ENCODE data around the gene SLCO3A1.
"Not testable (repeated sequence)": the region's sequence is repeated elsewhere in the genome, so short reads cannot be mapped to it uniquely, and the experiment has no call there.

The SLCO3A1 gene

DNA sequence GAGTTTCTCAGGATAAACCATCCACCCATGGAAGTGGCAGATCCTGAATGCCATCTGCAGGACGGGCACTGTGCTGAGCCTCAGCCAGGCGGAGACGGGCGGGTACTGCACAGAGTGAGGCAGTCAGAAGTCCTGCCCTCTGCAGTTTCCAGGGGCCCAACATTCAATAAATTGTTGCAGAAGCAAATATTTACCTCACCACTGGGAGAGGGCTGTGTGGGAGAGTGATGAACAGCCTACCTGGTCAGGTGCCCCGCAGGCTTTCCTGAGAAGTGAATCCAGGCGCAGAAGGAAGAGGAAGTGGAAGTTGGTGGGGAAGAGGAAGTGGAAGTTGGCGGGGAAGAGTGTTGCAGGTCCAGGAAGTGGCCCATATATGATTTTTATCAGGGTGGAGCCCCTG, 100.8 kb downstream of the SLCO3A1 start:
- TF ChIP-seq, protein P1, sequence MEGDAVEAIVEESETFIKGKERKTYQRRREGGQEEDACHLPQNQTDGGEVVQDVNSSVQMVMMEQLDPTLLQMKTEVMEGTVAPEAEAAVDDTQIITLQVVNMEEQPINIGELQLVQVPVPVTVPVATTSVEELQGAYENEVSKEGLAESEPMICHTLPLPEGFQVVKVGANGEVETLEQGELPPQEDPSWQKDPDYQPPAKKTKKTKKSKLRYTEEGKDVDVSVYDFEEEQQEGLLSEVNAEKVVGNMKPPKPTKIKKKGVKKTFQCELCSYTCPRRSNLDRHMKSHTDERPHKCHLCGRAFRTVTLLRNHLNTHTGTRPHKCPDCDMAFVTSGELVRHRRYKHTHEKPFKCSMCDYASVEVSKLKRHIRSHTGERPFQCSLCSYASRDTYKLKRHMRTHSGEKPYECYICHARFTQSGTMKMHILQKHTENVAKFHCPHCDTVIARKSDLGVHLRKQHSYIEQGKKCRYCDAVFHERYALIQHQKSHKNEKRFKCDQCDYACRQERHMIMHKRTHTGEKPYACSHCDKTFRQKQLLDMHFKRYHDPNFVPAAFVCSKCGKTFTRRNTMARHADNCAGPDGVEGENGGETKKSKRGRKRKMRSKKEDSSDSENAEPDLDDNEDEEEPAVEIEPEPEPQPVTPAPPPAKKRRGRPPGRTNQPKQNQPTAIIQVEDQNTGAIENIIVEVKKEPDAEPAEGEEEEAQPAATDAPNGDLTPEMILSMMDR (IDR thresholded peaks at IDR 0.05; ENCODE audit: low read depth, low read length) = no peak
- no peak overlapping the region for H3K4me3 ChIP-seq (ENCODE audit: low read depth, low read length)

DNA sequence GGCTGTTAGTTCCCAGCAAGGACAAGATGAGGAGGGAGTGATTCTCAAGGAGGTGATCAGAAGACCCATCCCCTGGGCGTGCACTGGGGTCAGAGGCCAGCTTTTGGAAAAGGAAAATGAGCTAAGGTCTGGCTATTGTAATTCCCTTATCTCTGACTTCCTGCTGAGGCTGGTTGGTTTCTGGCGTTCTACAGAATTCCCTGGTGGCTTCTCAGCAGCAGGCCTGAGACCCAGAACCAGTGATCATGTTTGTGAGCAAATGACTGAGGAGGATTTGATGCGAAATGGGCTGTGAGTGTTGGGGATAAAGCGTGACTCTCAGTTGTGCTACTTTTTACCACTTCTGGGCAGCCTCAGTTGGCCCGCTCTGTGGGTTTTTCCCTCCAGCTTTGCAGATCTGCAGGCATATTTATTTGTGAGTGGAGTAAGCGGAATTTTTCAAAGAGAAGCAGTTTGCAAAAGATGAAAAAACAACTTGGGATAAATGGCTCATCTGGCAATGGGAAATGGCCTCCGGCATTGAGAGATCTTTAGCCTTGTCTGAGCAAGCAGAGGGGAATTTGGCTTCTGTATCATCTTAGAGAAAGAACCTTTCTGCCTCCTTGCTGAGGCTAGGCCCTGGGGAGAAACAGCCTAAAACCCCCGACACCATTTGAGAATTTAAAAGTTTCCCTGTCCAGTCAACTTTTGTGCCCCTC, 102.7 kb downstream of the SLCO3A1 start:
- H3K4me3 ChIP-seq (ENCODE audit: low read depth, low read length) = no peak overlapping the region
- TF ChIP-seq, protein P1 (IDR thresholded peaks at IDR 0.05; ENCODE audit: low read depth, low read length) = no peak

DNA sequence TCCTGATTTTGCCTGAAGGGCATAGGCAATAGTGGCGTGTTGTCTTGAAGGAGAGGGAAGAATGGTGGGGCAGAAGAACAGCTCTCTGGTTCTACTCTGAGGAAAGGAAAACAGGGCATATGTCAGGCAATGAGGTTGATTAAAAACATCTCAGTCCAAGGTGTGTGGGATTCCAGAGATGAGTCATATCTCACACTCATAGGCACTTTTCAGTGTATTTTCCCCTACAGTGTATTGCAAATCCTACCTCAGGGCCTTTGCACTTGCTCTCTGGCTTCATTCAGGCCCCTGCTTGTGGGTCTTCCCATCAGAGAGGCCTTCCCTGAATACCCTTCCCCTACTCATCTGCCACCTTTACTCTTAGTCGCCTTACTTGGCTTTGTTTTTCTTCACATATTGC, 107.8 kb downstream of the SLCO3A1 start:
- TF ChIP-seq, protein P1 (IDR thresholded peaks at IDR 0.05; ENCODE audit: low read depth, low read length) = no peak

DNA sequence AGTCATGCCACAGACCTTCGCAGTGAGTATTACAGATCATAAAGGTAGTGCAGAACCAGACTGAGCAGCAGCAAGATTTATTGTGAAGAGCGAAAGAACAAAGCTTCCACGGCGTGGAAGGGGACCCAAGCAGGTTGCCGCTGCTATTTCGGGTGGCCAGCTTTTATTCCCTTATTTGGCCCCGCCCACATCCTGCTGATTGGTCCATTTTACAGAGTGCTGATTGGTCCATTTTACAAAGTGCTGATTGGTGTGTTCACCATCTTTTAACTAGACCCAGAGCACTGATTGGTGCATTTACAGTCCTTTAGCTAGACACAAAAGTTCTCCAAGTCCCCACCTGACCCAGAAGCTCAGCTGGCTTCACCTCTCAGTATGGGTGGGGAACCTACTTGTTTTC, 110.2 kb downstream of the SLCO3A1 start:
- not testable (repeated sequence) for H3K4me3 ChIP-seq (ENCODE audit: low read depth, low read length)

More for the DNA sequence above, 107.8 kb downstream of the SLCO3A1 start:
- no peak overlapping the region for H3K4me3 ChIP-seq (ENCODE audit: low read depth, low read length)

DNA sequence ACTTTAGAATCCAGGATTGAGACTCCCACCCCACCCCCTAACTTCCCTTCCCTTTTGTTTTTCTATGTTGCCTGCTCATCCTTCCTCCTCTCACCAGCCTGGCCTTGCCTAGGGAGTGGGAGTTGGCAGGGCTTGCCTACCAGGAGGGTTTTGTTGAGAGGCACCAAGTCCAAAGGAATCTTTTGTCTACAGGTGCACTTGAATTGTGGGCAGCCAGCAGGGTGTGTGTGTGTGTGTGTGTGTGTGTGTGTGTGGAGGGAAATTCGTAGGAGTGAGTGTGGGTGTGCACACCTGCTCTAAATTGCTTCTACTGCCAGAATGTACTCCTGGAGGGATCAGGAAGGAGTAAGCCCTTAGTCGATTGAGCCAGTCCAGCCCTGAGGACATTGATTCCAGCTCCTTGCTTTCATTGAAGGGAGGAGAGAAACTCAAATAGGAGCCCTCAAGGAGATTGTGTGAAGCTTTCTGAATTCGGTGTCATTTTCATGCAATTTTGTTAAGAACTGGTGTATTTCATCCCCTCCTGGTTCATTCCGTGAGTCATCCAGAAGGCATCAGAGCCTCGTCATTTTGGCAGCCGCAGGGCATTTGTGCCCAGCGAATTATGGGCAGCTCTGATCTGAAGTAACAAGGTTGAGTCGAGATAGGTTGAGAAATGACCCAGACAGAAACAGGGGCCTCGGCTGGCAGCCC, 112.1 kb downstream of the SLCO3A1 start:
- TF ChIP-seq, protein P1 (IDR thresholded peaks at IDR 0.05; ENCODE audit: low read depth, low read length) = no peak
- H3K4me3 ChIP-seq (ENCODE audit: low read depth, low read length) = no peak overlapping the region

DNA sequence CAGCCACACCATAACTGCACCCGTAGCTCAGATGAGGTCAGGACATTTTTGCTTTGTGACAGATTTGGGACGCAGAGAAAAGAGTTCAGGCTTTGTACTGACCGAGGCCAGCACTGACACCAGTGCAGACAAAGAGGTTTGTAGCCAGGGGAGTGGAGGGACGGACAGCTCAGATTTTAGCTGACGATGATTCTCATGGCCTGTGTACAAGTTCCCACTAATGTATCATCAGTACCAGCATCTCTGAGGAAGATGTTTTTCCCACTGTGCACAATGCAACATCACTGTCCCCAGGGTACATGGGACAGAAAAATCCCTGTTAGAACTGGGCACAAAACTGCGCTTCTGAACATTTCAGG, 112.7 kb downstream of the SLCO3A1 start:
- no peak overlapping the region for H3K4me3 ChIP-seq (ENCODE audit: low read depth, low read length)
- TF ChIP-seq, protein P1 (IDR thresholded peaks at IDR 0.05; ENCODE audit: low read depth, low read length) = no peak

DNA sequence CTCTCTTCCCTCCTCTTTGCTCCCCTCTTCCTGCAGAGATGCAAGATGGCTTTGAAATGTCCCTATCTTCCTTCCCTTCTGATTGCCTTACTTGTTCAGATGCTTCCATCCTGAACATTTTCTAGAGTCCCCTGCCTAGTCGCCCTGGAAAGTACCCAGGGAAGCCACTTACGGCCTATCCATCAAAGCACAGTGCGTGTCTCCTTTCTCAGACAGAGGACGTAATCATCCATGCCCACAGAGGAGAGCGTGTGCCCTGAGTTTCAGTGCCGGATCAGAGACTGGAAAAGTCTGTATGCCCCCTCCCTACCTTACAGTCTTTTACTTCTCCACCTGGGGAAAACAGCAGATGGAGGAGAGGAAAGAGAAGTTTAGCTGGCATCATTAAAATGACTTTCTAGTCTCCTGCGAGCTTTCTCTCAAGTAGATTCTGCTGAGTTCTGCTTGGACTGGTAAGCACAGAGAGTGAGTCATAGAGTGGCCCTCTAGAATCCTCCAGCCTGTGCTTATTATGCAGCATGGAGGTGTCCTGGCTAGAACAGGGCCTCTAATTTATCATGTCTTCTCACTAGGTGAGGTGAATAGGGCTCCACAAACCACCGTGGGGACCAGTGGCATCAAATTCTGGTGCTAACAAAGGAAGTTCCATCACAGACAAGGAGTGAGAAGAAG, 114.6 kb downstream of the SLCO3A1 start:
- H3K4me3 ChIP-seq (ENCODE audit: low read depth, low read length) = no peak overlapping the region
- TF ChIP-seq, protein P1 (IDR thresholded peaks at IDR 0.05; ENCODE audit: low read depth, low read length) = no peak
